ENCODE data around the gene CDH18. TPM values are rescaled to one million over a fixed set of nuclear protein-coding genes. Genes with fewer than 3 reads are reported as not detected.

The CDH18 gene
- total RNA-seq, 2 experiments from 2014 or later: not detected

DNA sequence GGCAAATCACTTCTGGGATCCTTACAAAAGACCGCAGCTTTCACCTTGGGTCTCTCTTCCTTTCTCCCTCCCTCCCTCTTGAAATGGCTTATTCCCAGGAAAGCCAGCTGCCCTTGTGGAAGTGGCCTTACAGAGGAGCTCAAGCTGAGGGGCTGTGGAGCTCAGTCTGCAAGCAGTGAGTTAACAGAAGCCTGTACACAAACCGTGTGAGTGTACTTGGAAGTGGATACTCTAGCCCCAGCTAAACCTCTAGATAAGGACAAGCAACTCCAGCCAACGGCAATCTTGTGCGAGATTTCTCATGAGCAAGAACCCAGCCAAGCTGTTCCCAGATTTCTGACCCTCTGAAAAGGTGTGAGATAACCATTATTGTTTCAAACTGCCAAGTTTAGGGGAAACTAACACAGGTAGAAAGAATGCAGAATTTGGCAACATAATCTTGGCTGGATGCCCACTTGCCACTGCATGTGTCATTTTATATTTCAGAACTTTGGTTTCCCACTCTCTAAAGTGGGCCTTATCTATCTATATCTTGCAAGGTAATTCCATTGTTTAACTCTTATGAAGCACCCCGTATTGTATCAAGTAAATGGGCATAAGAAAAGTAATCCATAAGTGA, 85.6 kb downstream of the CDH18 start:
- Mint-ChIP-seq H3K27ac (no peak overlapping the region), H3K27me3 (no peaks in the 10 kb centered on the region), H3K4me3 (no peak overlapping the region), H3K4me1 (no peaks in the 10 kb centered on the region), H3K9me3 (peaks cover 7% of the 10 kb centered on the region), H3K36me3 (no peaks in the 10 kb centered on the region)
- no peak for DNase-seq

DNA sequence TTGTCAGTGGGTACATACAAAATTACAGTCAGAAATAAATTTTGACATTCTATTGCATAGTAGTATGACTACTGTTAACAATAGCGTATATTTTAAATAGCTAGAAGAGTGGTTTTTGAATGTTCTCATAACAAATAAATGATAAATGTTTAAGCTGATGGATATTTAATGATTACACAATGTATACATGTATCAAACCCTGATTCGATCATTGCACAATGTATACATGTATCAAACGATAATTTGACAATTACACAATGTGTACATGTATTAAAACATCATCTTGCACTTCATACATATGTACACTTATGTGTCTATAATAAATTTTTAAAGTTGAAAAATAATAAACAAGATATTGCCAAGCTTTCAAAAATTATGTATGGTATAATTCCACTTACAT, 87.7 kb downstream of the CDH18 start:
- Mint-ChIP-seq H3K9me3 (peaks cover 7% of the 10 kb centered on the region), H3K27me3 (no peaks in the 10 kb centered on the region), H3K36me3 (no peaks in the 10 kb centered on the region), H3K4me1 (no peaks in the 10 kb centered on the region), H3K27ac (no peak overlapping the region), H3K4me3 (no peak overlapping the region)
- no peak for DNase-seq

DNA sequence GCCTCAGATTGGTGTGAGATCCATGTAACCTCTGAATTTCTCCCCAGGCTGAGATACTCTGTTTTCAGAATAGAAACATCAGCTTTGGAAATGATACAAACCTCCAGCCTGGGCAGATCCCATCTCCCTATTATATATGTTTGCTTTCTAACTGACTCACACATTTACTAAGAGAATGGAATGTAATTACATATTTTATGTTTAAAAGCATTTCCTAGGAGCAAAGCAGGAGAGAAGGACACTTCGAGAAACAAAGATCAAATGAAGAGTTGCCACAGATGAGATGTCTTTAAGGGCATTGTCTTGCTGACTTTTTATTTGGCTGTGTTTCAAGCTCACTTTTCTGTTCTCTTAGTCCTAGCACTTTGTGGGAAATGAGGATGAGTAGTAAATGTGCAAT, 96.3 kb downstream of the CDH18 start:
- H3K27me3 Mint-ChIP-seq: no peaks in the 10 kb centered on the region
- H3K36me3 Mint-ChIP-seq: no peaks in the 10 kb centered on the region
- no peak overlapping the region for H3K27ac Mint-ChIP-seq
- H3K9me3 Mint-ChIP-seq: peaks cover 4% of the 10 kb centered on the region
- H3K4me3 Mint-ChIP-seq: no peak overlapping the region
- no peaks in the 10 kb centered on the region for H3K4me1 Mint-ChIP-seq
- no peak for DNase-seq

DNA sequence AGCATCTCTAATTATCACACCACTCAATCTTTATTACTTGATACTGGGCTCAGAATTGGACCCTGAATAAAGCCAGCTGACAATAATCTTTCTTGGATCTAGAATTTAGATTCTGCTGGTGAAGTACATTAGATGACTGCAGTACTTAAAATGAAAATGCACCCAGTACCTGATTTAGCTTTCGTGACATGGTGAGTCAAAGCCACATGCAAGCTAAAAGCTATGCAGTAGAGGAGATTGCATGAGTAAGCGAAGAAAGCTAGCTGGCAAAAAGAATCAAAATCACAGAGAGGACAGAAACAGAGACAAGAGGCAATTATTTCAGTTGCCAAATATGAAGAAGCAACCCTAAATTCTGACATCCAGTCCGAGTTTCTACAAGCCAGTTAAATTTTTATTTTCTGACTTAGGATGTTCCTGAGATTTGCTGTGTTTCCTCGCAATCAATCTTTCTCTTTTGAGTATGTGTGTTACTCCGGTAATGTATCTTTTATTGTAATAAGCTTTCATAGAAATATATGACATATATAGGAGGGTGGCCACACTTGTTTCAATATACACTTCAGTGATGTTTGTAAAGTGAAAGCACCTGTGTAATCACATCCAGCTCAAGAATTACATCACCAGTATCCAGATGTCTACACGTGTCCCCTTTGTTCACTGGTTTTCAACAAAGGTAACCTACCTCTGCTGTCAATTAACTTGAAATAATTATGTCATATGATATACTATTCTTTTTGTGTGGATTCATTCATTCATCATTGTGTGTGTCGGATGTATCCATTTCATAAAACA, 101.7 kb downstream of the CDH18 start:
- no peaks in the 10 kb centered on the region for H3K36me3 Mint-ChIP-seq
- no peak overlapping the region for H3K4me3 Mint-ChIP-seq
- no peaks in the 10 kb centered on the region for H3K27me3 Mint-ChIP-seq
- DNase-seq: no peak
- no peak overlapping the region for H3K27ac Mint-ChIP-seq
- H3K4me1 Mint-ChIP-seq: no peaks in the 10 kb centered on the region
- H3K9me3 Mint-ChIP-seq: peaks cover 2% of the 10 kb centered on the region

DNA sequence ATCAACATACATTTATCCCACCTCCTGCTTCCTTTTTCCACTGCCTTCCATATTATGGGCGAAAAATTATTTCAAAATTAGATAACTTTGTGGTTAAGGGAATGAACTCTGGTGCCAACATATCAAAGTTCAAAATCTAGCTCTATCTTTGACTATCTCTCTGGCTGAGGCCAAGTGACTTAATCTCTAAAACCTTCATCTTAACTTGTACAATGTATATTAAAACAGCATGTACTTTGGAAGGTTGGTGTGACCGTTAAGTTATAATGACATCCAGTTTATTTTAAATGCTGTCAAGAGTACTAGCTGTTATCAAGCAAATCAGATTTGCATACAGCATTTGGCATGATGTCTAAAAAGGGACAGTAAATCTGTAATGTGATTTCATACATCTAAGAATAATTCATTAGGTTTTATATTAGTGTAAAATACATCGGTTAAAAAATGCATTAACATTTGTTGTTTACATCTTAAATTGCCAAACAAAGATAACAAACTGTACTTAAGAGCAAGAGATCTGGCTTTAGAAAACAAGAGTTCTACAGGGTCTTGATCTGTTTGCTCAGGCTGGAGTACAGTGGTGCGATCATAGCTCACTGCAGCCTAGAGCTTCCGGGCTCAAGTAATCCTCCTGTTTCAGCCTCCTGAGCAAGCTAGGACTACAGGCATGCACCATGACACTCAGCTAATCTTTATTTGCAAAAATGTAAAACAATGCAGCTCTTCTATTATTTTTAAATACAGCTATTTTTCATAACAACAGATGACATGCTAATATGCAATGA, 102.8 kb downstream of the CDH18 start:
- Mint-ChIP-seq H3K4me1 (no peaks in the 10 kb centered on the region), H3K27me3 (no peaks in the 10 kb centered on the region), H3K9me3 (peaks cover 2% of the 10 kb centered on the region), H3K36me3 (no peaks in the 10 kb centered on the region), H3K4me3 (no peak overlapping the region), H3K27ac (no peak overlapping the region)
- DNase-seq: no peak

DNA sequence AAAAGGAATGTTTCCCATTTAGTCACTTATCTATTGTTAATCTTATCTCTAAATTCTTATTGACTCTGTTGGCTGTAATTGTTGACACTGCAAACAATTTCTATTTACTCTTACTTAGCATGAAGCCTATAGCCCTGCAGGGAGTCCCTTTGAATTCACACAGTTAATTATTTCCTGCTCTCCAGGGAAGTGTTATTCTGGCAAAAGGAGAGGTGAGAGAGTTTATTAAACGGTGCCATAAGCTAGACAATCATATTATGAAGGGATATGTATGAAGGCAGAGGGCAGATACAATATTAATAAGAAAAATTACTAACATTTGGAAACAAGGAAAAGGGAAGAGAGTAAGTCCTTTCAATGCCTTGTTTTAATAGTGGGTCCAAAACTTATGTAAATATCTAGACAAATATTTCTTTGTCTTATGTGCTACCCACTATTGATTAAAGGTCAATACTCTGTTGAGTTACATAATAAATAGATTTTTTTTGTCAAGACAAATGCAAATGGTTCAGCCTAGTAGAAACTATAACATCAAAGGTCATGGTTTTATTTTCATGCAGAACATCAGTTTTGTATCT, 107.1 kb downstream of the CDH18 start:
- peaks cover 4% of the 10 kb centered on the region for H3K9me3 Mint-ChIP-seq
- H3K4me1 Mint-ChIP-seq: no peaks in the 10 kb centered on the region
- DNase-seq: no peak
- no peaks in the 10 kb centered on the region for H3K36me3 Mint-ChIP-seq
- no peaks in the 10 kb centered on the region for H3K27me3 Mint-ChIP-seq
- H3K27ac Mint-ChIP-seq: no peak overlapping the region
- no peak overlapping the region for H3K4me3 Mint-ChIP-seq

DNA sequence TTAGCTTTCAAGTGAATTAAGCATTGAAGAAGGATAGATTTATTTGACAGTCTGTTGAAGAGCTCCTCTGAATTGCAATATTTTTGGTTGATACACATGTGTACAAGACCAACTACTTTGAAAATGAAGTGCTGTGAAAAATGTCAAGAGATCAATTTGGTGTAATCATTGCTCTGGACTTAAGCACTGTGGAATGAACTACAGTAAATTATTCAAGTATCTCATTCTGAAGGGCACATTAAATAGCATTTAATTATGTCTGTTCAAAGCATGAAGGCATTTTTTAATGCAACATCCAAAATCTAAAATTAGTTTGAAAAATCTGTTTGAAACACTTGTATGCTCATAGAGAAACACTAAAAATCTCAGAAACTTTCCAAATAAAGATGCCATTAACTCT, 107.5 kb downstream of the CDH18 start:
- H3K9me3 Mint-ChIP-seq: peaks cover 4% of the 10 kb centered on the region
- no peak overlapping the region for H3K4me3 Mint-ChIP-seq
- H3K4me1 Mint-ChIP-seq: no peaks in the 10 kb centered on the region
- H3K36me3 Mint-ChIP-seq: no peaks in the 10 kb centered on the region
- H3K27me3 Mint-ChIP-seq: no peaks in the 10 kb centered on the region
- DNase-seq: no peak
- H3K27ac Mint-ChIP-seq: no peak overlapping the region

DNA sequence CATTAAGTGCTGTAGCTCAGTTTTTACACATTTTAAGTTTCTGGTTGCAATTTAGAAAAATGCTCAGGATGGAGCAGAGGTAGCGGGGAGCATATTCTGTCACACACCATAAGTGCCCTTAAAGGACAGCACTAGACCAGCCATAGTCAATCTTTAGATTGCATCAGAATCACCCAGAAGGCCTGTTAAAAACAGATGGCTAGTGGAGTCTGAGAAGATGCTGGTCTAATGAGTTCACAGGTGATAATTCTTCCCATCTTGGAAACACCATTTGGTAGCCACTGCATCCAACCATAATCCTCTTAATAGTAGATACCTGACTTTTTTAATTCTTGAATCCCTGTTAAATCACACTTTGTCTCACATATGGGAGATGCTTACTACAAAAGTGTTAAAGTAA, 113.2 kb downstream of the CDH18 start:
- no peak for DNase-seq
- H3K27ac Mint-ChIP-seq: no peak overlapping the region

DNA sequence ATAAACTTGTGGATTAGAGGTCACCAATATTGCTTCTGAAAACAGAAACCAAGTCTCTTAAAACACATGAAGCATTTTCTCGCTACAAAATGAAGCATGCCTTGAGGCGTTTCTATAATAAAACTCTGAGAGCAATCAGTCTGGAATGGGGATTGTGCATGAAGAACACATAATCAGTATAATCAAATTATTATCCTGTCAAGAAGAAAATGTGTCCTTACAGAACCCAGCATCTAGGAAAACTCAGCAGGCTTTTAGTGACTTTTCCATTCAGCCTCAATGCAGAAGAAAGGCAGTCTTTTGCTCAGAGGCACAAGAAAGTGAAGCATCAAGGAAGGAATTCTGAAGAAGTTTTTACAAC, 121.9 kb downstream of the CDH18 start:
- DNase-seq: no peak
- Mint-ChIP-seq H3K4me1 (no peaks in the 10 kb centered on the region), H3K36me3 (no peaks in the 10 kb centered on the region), H3K27me3 (no peaks in the 10 kb centered on the region), H3K4me3 (no peak overlapping the region), H3K9me3 (peaks cover 2% of the 10 kb centered on the region), H3K27ac (no peak overlapping the region)

More for the DNA sequence above, 113.2 kb downstream of the CDH18 start:
- H3K4me1 Mint-ChIP-seq: no peaks in the 10 kb centered on the region
- H3K9me3 Mint-ChIP-seq: peaks cover 12% of the 10 kb centered on the region
- no peaks in the 10 kb centered on the region for H3K27me3 Mint-ChIP-seq
- no peak overlapping the region for H3K4me3 Mint-ChIP-seq
- H3K36me3 Mint-ChIP-seq: no peaks in the 10 kb centered on the region

DNA sequence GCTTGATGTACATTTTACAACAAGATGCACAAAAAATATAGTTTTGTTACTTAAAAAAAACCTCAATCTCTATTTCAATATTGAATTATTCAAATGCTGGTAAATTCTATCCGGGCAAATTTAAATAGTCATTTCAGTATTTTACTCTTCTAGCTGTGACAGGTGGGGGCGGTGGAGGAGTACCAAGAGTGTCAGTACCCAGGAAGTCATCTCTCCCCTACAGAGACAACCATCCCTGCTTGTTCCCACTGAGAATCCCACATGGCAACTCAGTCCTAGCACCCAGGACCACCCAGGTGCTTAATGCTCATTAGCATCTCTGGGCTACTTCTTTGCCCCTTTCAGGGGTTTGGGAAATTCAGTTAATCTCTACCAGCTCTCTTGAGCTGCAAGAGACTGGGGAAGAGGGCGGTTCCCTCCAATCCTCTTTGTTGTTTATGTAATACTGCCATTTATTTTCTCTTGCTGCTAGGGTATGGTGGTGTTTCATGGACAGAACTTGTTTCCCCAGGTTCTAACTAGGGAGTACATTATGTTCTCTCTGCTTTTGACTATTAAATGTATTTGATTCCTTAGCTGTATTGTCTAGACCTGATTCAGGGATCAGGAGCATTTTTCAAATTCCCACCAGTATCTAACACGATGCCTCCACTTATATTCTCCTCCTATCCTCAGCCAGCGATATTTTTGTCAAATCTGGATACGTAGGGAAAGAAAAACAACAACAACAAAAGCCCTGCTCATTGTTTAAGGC, 122.5 kb downstream of the CDH18 start:
- H3K9me3 Mint-ChIP-seq: peaks cover 2% of the 10 kb centered on the region
- no peaks in the 10 kb centered on the region for H3K4me1 Mint-ChIP-seq
- H3K4me3 Mint-ChIP-seq: no peak overlapping the region
- H3K27me3 Mint-ChIP-seq: no peaks in the 10 kb centered on the region
- no peaks in the 10 kb centered on the region for H3K36me3 Mint-ChIP-seq
- no peak for DNase-seq
- H3K27ac Mint-ChIP-seq: no peak overlapping the region

DNA sequence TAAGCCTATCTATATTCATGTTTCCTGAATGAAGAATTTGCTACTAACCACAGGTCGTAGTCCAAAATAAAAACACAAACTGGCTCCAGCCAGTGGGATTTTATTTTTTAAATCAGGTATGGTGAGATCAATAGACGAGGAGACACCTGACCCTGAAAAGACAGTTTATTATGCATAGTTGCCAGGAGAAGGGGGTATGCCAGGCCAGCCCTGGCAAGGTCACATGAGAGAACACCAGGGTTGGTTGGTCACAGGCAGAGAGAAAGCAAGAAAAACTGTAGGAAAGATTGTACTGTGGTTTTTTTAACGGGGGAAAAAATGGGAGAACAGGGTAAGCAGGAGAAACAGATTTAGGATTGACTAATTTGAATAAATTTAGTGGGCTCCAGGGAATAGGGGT, 125.3 kb downstream of the CDH18 start:
- DNase-seq: no peak
- Mint-ChIP-seq H3K27ac (no peak overlapping the region), H3K4me1 (no peaks in the 10 kb centered on the region), H3K27me3 (no peaks in the 10 kb centered on the region), H3K36me3 (no peaks in the 10 kb centered on the region), H3K4me3 (no peak overlapping the region), H3K9me3 (peaks cover 3% of the 10 kb centered on the region)

DNA sequence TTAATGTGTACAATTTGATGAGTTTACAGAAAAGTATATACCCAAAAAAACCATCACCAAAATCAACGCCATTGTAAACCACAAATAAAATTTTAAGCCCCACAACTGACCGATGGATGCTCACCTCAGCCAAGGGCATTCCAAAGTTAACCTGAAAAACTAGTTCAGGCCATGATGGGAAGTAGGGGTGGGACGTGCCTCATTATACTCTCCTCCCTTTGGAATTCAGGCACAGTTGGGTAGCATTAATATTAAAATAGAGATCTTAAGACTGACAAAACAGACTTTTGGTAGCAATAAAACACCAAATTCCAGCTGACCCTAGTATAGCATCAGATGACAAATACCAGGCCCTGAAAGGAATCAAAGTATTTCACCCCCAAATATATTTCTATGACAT, 129.0 kb downstream of the CDH18 start:
- H3K36me3 Mint-ChIP-seq: no peaks in the 10 kb centered on the region
- DNase-seq: no peak
- no peaks in the 10 kb centered on the region for H3K4me1 Mint-ChIP-seq
- H3K4me3 Mint-ChIP-seq: no peak overlapping the region
- H3K9me3 Mint-ChIP-seq: peaks cover 4% of the 10 kb centered on the region
- H3K27me3 Mint-ChIP-seq: no peaks in the 10 kb centered on the region
- no peak overlapping the region for H3K27ac Mint-ChIP-seq

DNA sequence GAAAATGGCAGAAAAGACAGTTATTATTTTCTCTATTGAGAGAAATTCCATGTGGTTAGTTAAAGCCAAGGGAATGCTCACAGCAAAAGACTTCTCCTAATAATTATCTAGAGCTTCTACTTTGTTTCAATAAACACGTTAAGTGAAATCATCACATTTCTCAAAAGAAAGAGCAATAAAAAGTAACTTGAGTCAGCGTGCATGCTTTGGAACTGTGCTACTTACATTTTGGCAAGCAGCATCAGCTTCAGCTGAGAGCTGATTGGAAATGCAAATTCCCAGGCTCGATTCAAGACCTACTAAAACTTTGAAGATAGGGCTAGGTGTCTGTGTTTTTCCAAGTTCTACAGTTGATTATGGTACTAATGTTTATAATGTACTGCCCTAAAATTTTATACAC, 132.1 kb downstream of the CDH18 start:
- Mint-ChIP-seq H3K4me3 (no peak overlapping the region), H3K4me1 (no peaks in the 10 kb centered on the region), H3K27me3 (no peaks in the 10 kb centered on the region), H3K27ac (no peak overlapping the region), H3K36me3 (no peaks in the 10 kb centered on the region), H3K9me3 (peaks cover 7% of the 10 kb centered on the region)
- DNase-seq: no peak

DNA sequence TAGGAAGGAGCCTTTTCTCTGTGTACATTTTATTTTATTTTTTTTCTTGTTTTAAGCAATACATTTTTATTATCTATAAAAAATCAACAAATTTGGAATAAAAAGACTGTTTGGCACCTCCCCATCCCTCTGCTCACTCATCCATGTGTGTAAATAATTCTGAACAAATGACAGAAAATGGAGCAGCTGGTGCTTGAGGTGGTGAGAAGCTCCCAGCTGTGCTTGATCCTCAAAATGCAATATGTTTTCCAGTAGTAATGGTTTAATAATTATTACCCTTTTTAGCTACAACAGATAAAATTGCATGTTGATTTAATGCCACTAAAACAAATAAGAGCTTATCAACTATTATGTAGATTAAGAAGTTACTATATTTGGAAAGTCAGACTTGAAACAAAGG, 132.5 kb downstream of the CDH18 start:
- Mint-ChIP-seq H3K36me3 (no peaks in the 10 kb centered on the region), H3K27me3 (no peaks in the 10 kb centered on the region), H3K9me3 (peaks cover 7% of the 10 kb centered on the region), H3K4me1 (no peaks in the 10 kb centered on the region), H3K27ac (no peak overlapping the region), H3K4me3 (no peak overlapping the region)
- DNase-seq: no peak

DNA sequence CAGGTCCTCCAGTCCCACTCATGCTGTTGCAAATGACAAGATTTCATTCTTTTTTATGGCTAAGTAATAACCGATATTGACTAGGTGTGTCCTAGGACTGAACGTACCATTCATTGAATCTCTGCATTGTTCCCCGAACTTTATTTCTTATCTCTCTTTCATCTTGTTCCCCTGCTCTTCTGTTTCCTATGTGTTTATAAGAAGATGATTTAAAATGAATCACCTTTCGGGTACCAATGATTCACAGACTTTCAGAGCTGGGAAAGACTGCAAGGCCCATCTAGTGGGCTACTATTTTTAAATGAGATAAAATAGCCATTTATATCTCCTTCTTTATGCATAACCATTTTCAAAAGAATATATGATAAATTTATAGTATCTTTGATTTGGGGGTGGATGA, 133.0 kb downstream of the CDH18 start:
- Mint-ChIP-seq H3K27me3 (no peaks in the 10 kb centered on the region), H3K4me3 (no peak overlapping the region), H3K4me1 (no peaks in the 10 kb centered on the region), H3K36me3 (no peaks in the 10 kb centered on the region), H3K9me3 (peaks cover 5% of the 10 kb centered on the region), H3K27ac (no peak overlapping the region)
- DNase-seq: no peak

Measured in activated naive CD8-positive, alpha-beta T cell treated with anti-CD3 and anti-CD28 coated beads for 36 hours (primary cell).